NOMO-1 (cell line): ENCODE data around the gene PLLP.

ENCODE experiments used
- DNase-seq, 2 experiments: peaks; one replicate each; lab custom pipeline; 2025; ENCODE audit not compliant: unreplicated experiment in 2 of 2; lab: John Stamatoyannopoulos, UW

PLLP gene

DNA sequence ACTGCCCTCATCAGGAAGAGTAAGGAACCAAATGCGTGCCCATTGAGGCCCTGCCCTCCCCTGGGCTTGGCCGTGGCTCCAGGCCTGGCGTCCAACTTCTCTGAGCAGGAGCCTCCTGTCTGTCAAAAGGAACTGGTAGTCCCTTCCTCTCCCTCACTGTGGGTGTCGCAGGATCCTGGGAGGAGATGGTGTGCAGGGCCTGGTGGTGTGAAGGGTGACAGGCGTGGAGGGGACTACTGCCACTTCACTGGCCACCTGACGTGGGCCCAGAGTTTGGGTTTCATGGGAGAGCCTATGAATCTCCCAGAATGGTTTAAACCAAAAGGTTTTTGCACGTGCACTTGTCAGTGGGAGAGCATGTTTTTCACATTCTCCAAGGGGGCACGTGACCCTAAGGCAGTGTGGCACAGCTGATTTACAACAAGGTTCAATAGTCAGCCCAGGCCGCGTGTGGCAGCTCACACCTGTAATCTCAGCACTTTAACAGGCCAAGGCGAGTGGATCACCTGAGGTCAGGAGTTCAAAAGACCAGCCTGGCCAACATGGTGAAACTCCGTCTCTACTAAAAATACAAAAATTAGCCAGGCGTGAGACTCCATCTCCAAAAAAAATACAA, 26.9 kb downstream of the PLLP start:
- no peak for DNase-seq

DNA sequence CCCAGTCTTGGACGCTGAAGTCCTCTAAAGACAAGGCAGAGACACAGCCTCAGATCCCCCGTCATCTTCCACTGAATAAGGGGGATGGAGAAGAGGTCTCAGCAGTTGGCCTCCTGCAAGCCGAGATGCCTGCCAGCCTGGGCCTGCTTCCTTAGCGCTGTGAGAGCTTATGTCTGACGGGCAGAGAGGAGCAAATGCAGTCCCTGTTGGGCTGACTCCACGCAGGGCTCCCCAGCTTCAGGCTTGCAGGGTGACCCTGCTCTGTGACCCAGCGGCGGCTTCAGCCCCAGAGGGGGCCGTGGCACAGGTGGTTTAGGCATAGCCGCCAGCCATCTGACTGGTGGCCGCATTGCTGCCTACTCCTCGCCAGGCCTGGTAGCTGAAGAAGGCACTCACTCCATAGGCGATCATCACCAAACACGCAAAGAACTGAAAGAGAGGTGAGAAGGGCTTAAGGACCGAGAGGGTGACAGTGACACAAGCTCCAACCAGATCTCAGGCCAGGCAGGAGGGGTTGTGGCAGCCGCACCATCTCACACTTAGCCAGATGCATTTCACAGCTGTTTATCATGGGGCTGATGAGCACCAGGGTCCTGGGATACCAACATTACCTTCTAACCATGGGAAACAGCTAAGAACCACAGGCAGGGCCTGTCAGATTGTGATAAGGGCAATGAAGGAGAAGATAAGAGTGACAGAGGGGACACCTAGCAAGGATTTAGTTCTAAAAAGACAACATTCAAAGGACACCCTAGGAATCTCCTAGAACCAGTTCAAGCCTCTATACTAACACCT, 27.7 kb downstream of the PLLP start:
- DNase-seq: no peak

DNA sequence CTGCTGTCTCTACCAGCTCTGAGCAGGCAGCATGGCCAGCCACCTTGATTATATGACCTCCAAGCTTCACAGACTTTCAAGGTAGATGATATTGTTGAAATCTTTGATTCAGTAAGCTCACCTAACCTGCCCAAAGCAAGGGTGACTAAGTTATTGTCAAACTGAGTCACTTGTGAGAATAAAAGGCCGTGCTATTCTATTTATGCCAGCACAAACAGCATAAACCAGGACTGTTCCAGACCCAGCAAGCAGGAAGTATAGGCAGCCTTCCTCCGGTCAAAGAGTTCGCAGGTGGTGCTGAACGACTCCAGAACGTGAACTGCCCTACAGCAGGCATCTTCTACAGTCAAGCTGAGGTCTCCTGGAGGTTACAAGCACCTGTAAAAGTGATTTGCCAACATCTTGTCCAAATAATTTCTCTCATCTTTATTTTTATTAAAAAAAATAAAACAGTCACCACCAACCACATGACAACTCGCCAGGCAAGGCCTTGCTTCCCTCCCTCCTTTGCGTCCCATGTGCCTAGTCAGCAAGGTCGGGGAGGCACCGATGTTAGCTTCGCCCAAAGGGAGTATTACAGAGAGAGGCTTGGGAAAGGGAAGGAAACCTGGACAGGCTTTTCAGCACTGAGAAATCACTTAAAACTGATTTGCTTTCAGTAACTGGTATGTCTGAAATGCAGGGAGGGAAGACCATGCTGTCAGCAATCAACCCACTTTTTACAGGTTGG, 28.6 kb downstream of the PLLP start:
- no peak for DNase-seq

DNA sequence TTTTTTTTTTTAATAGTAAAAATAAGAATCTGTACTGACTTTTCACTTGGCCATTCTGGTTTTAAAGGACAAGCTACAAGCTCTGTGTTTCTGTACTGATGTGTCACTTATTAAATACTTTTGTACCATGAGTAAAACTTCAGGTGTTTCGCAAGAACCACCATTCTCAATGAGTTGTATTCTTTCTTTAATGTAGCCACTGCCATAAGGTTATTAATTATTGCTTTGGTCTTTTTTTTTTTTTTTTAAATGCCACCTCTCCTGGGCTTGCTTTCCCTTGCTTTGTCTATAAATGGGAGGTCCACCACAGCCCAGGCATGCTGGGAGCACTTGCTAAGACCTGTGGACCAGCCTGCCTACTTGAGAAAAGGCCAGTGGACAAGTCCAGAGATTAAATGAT, 31.0 kb downstream of the PLLP start:
- DNase-seq: no peak

DNA sequence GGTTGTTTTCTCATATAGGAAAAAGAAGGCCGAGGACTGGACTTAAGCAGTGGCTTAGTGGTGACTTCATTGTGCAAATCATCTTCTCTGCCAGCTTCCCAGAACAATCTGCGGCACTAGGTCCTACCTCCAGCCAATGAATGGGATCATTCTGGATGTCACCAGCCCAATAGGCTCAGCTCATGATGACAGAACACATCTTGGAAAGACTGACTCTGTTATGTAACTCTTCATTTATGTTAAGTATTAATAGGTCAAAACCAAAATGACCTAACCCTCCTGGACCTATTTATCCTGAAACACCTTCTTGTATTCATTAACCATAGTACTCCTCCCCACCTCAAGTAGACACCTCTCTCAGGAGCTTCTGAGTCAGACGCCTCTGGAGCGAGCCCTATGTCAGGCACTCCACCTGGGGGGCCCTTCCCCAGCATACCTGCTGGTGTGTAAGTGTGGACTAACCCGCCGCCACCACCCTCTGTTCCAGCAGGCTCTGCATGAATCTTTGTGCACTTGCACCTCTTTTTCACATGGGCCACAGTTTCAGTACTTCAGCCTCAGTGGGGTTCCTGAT, 32.2 kb downstream of the PLLP start:
- no peak for DNase-seq

DNA sequence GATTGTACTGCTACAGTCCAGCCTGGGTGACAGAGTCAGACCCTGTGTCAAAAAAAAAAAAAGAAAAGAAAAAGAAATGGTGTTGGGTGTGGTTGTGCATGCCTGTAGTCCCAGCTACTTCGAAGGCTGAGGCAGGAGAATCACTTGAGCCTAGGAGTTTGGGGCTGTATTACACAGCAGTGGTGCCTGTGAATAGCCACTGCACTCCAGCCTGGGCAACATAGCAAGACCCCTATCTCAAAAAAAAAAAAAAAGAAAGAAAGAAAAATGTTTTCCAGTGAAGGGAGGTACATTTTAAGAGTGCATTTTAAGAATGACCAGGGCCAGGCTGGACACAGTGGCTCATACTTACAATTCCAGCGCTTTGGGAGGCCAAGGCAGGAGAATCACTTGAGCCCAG, 33.1 kb downstream of the PLLP start:
- no peak for DNase-seq

DNA sequence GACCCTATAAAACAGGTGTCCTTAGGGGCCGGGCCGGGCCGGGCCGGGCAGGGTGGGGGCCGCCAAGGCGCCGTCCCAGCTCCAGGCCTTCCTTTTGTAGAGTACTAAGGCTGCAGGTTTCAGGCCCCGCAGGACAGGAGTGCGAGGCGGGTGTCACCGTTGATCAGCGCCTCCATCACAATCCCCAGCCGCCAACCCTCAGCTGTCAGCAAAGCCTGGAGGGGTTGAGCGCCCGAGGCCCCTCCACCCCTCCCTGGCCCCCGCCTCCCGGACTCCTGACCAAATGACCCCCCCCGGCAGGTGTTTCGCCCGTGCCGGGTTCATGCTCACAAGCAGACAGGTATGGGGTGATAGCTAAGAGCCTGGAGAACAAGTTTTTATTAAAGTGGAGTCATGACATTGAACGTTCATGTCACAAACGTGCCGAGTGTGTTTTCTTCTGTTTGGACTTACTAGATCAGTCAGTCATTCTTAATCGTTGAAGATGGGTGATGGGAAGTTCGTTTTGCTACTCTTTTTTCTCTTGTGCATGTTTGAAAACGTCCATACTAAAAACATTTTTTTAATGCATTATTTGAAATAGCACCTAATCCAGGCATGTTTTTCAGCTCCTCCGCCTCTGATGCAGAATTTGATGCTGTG, 38.9 kb downstream of the PLLP start:
- peak in 1 of 2 experiments; percentile 36 for DNase-seq

DNA sequence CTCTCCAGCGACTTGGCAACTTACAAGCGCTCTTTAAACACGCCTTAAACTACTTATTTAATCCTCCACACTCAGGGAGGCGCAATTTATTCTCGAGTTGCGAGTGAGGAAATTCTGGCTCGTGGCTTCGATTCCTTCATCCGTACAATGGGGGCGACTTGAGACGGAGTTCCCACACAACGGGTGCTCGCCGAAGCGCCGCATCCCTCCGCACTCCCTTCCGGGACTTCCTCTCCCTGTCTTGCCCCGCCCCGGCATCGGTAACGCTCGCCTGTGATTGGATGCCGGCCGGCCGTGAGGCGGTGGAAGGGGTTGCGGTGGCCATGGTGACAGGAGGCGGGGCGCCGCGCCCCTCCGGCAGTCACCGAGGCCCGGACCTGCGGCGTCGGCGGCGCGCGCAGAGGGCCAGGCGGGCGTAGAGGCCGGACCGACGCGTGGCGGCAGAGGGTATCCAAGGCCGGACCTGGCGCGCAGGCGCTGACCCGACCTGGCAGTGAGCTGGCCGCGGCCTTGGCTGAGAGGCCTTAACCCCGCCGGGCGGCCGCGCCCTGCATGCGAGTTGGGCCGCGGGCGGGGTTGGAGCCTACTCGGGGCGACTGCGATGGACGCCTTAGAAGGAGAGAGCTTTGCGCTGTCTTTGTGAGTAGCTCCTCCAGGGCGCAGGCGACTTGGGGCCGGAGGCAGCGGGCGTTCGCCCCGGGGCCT, 39.6 kb downstream of the PLLP start, which contains the start of gene ARL2BP:
TSS of gene ARL2BP (plus strand) at position 493 of the 705 bp plus-strand sequence. CDS start at position 602, 109 bp downstream.
- DNase-seq: peak; percentile 96 to 98

DNA sequence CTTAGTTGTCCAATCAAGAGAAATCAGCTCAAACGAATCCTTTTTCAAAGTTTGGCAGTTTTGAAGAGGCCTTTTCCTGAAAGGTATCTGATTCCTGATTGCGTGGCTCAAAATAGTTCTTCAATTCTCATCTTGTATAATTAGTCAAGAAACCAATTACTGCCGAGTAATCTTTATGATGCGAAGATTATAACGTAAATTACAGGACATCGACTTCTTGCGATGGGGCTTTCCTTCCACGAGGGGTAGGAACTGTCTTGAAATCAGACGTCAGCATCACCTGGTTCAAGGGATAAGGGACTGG, 40.1 kb downstream of the PLLP start:
- DNase-seq: no peak

DNA sequence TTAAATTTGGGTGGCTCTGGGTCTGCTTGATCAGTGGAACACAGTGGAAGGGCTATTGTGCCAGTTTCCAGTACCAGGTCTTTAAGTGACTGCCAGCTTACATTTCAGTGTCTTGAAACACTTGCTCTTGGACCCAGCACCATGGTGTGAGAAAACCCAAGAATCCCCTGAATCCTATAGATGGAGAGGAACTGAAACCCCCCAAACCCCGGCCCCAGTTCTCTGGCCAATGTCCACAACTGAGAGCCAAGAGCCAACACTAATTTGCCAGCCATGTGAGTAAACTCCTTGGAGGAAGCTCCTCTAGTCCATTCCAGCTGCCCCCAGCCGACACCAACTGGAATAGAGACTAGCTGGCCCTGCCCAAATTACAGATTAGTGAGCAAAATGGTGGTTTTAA, 41.8 kb downstream of the PLLP start:
- DNase-seq: no peak

DNA sequence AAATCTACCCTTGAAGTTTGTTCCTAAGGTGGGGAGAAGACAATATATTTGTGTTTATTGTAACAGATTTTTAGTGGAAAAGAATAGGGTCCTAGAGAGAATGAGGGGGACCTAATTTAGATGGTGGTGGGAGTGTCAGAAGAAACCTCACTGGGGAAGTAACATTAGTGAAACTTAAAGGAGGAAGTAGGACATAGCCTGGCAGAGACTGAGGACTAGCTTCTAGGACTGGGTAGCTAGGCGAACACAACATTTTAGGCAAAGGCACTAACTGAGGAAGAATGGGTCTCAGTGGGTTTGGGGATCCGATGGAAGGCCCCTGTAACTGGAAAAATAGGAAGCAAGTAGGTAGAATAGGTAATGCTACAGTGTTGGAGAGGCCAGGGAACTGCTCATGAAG, 43.6 kb downstream of the PLLP start:
- peak; percentile 41 to 82 for DNase-seq

DNA sequence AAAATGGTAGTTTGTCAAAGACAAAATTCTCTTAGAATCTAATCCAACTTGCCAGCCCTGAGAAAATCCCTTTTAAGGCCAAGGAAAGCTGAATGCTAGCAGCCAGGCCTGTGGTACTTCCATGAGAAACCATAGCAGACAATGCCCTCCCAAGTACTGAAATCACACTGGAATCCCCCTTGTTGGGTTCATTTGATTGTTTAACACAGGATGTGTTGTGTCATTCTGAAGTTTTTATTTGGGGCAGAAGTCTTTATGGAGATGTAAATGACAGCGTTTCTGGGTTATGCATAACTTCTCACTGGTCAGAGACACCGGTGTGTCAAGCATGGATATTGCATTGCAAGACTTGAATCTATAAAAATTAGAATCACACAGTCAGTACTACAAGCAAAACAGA, 45.4 kb downstream of the PLLP start:
- DNase-seq: no peak

DNA sequence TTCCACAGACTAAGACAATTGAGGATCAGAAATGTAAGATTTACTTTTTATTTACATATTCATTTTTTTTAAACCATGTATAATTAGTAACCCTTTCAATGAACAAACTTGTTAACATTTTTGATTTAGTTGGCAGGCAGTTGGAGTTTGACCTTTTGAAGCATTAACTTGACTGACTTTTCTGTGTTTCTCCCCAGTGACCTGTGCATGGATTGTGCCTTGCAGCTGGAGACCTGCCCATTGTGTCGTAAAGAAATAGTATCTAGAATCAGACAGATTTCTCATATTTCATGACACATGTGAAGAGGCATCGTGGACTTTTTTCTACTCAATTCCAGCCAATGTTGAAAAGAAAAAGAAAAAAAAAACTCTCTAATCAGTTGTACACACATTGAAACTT, 45.8 kb downstream of the PLLP start:
- DNase-seq: no peak

DNA sequence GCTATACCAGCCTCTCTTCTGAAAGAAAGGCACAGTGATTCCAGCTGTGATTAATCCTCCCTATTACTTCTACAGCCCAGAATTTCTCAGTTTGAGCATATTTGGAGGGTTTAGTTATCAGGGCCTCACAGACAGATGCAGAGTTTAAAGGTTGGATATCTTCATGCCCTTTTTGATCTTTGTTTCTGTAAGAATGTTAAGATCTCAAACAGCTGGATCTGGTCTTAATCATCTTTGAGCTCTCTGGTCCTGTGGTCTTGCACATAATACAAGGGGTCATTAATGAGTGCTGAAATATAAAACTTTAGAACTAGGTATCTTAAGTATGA, 48.5 kb downstream of the PLLP start:
- no peak for DNase-seq

DNA sequence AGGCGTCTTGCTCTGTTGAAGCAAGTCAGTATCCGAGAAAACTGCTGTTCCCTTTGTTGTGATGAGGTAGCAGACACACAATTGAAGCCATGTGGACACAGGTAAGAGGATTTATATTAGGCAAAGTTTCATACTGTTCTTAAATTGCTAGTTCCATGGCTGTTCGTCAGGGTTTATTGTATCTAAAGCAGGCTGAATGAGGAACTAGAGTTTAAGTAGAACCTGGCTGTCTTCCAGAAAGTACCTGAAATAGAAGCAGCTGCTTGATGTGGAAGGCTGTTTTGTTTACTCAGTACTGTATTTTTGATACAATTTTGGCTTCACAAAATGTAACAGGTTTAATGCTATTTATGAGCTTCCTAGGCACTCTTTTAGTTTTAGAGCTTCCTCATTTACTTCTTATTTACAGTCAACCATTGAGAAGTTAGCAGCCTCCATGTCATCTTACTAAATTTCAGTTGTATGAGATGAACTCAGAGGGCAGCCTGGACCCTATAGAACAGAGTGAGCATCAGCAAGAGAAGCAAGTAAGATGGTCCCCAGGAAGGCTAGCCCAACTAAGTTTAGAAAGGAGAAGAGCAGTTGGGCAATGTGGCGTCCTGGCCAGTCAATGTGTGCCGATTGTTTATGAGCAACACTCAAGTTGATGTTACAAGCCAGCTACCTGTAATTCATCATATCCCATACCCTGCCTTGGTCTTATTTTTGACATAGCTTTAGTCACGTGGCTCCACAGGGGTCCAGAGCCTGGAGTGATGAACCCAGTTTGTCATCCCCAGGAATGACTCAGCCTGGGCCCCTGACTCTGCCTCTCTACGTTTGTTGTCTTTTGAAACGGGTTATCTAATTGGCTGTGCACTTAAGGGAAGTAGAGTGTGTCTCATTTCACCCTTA, 49.1 kb downstream of the PLLP start:
- DNase-seq: peak; percentile 48 to 68

DNA sequence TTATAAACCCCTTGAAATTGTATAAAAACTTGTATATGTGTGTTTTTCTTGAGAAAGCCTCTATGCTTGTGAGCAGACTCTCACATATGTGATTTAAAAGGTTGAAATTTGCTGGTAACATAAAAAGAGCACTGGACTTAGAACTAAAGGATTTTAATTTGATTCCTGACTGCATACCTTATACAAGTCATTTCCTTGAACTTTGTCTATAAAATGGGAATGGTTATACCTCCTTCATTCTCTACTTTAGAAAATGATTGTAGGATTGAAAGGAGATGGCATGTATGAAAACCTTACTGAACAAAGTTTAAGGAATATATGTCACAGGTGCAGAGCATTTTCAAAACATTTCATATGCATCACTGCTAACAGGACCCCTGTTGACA, 49.8 kb downstream of the PLLP start:
- DNase-seq: no peak

DNA sequence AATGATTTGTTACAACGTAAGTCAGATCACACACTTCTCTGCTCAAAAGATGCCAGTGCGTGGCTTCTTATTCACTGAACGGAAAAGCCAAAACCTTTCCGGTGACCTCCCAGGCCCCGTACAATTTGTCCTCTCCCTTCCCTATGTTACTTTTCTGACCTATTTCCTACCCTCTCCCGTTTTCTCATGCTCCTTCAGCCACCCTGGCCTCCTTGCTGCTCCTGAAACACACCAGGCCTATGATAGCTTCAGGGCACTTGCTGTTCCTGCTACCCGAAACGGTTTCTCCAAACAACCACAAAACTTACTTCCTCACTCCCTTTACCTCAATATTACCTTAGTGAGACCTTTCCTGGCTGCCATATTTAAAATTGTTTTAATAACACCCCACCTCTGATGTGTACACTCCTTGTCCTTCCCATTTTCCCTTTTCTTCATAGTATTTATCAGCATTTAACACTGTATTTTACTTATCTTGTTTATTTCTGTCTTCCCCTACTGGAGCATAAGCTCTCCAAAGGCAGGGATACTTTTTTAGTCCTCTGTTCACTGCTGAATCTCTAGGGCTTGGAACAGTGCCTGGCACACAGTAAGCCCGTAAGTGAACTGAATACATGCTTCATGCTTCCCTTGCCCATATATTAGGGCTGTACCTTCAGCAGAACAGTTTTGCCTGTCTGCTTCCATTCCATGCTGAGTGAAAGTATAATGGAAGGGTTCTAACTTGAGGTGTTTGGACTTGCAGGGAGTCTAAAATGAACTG, 50.3 kb downstream of the PLLP start:
- DNase-seq: no peak

DNA sequence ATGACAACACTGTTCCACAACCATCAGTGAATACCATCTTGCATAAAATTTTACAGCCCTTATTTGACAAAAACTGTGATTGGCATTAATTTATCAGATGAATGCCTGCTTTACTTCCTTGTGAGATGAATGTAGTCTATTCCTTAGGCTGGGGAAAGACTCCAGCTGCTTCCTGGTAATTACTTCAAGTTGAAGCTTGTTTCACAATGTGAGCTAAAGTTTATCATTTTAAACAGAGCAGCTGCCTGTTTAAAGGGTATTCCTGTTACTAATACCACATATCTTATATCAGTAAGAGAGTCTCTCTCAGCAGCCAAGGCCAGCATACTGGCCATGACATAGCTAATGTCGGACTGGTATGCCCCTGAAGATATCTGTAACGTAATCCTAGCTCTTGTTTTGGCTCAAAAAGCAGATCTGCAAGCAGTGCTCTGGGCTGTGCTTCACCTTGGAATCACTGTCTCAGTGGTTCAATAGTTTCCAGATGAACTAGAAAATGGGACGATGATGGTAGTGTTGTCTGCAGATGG, 52.6 kb downstream of the PLLP start:
- no peak for DNase-seq

DNA sequence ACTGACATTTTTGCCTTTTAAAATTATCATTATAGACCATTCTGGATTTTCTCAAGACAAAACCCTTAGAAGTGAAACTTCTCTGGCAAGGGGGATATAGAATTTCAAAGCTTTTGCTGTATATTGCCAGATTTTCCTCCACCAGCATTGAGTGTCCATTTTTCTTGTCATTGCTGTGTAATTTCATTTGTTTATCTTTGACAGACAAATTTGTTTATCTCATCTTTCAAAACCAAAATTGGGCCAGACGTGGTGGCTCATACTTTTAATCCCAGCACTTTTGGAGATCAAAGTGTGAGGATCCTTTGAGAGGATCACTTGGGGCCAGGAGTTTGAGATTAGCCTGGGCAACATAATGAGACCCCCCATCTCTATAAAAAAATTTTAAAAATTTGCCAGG, 55.4 kb downstream of the PLLP start:
- DNase-seq: no peak
